Stimulated activated CD4-positive, alpha-beta T cell treated with anti-CD3 and anti-CD28 coated beads, Interleukin-15, amount 100 ng/mL, for 1 hour (primary cell): ENCODE measurements around the gene RERE.

Experiments used
- DNase-seq, 2 donors: peaks; one replicate each; pipeline ENCODE4 v3.0.0-alpha.2; 2020; ENCODE audit warnings: low read depth in 1 of 2, low spot score in 1 of 2

The RERE gene

DNA sequence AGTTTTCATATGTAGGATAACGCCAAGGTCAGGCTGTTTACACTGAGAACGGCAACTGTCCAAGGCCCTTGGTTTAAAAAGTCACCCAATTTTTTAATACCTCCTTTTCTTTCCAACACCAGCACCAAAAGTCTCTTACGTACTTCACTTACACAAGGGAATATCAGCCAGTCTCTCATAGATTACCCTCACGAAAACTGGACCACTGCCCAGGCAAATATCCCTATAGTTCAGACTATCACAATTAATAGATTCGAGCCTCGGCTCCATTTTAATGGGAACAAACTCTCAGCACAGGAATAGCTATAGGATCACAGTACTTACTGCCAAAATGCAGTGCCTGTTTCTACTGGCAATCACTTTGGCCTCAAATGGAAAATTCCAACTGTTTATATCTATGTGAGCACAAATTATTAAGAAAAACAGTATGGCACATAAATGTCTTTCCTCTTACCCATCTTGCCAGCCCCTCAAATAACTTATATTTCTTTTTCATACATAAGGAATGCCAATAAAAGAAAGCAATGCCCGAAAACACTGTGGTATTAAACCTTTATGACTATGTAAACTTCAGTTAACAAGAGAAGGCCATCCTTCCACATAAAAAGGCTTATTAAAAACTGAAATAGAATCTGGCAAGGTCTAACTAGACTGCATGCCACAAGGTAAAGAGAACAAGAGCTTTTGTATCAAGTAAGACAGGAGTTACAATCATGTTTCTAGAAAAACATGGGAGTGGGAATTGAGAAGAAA, 401.7 kb downstream of the RERE start:
- DNase-seq = no peak

- DNase-seq = no peak
These were observed 405.1 kb downstream of the RERE start for GRCh38 chr1:8412183-8412831.

DNA sequence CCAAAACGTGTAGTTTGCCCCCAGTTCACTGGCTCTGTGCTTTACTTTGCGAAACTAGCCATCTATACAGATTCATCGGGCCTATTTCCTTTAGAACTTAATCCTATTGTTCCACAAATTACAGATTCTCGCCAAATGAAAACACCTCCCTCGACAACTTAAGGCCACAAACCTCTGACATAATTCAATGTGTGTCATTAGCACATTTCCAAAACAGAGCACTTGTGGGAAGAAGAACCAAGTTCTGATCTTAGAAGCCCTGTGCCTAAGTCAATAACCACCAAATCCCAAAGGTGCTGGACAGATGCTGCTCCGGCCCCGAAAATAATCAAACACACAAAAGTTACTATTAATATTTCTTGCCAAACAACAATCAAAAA, 405.6 kb downstream of the RERE start:
- DNase-seq = no peak

- no peak for DNase-seq
These were observed 406.6 kb downstream of the RERE start for GRCh38 chr1:8410791-8411190.

- no peak for DNase-seq
These were observed 407.8 kb downstream of the RERE start for GRCh38 chr1:8409606-8410005.

DNA sequence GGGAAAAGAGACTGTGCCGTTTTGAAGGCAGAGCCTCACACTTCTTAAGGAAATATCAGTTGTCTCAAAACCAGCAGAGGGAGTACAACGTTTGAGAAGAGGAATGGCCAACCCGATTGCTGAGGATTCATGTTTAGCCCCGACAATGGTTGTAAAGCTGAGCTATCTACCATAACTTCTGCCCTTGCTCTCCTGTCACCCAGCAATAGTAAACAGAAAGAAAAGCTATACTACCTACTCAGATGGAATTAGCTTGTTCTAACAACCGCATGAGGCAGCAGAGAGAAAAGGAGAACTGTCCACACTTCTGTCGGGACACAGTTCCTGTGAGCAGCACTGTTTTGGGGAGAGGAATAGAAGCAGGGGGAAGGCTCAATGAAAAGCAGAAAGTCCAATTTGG, 408.3 kb downstream of the RERE start:
- DNase-seq = no peak

DNA sequence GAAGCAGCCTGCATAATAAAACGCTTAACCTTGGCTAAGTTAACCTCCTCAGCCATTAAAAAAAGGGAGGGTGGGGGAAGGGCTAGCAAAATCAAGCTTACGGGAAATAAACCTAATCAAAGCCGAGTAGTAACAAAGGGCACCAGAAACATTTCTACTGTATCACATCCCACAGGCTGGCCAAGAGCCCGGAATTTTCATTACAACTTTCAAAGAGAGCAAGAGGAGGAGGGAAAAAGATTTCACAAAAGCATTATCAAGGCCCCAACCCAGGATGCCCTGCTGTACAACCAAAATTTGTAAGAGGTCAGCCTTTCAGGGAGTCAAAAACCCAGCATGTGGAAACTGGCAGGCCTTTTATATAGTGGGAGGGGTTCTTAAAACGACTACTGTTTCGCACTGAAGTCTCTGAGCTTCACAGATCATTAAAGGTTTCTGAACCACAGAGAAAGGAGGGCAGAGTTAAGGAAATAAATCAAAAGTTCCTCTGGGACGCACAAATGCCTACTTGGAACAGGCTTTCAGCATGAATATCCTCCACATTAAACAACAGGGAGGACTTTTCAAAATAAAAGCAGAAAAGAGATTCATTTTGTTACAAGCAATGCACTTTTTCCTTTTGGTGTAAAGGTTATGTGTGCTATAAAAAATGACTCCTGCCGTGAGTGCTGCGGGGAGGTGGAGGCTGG, 409.1 kb downstream of the RERE start:
- no peak for DNase-seq

DNA sequence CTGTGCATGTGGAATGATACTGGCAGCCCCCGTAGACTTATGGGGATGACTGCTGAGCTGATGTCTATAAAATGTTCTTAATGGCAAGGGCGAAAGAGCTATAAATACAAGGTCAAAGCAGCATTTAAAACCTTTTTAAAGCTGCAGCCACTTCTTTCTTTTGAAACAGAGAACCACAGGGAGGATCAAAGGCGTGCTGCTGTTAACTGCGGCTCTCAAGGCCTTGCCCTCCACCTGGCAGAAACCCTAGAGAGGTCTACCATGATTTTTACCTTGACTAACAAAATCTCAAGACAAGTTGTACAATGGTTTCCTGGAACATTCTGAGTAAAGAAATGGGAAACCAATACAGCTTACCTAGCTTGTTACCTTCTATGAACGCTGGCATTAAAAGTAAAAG, 409.8 kb downstream of the RERE start:
- no peak for DNase-seq

GRCh38 chr1:8406960-8407359, 410.5 kb downstream of the RERE start:
- DNase-seq = no peak

DNA sequence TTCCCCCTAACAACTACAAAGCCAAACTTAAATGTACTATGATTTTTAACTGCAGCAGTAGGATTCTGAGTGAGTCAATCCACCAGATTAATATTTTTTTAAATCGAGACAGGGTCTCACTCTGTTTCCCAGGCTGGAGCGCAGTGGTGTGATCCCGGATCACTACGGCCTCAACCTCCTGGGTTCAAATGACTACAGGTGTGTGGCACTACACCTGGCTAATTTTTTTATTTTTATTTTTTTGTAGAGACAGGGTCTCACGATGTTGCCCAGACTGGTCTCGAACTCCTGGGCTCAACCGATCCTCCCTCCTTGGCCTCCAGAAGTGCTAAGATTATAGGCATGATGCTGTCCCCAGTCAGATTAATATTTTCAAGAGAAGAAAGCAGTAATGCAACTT, 411.4 kb downstream of the RERE start:
- DNase-seq = no peak

DNA sequence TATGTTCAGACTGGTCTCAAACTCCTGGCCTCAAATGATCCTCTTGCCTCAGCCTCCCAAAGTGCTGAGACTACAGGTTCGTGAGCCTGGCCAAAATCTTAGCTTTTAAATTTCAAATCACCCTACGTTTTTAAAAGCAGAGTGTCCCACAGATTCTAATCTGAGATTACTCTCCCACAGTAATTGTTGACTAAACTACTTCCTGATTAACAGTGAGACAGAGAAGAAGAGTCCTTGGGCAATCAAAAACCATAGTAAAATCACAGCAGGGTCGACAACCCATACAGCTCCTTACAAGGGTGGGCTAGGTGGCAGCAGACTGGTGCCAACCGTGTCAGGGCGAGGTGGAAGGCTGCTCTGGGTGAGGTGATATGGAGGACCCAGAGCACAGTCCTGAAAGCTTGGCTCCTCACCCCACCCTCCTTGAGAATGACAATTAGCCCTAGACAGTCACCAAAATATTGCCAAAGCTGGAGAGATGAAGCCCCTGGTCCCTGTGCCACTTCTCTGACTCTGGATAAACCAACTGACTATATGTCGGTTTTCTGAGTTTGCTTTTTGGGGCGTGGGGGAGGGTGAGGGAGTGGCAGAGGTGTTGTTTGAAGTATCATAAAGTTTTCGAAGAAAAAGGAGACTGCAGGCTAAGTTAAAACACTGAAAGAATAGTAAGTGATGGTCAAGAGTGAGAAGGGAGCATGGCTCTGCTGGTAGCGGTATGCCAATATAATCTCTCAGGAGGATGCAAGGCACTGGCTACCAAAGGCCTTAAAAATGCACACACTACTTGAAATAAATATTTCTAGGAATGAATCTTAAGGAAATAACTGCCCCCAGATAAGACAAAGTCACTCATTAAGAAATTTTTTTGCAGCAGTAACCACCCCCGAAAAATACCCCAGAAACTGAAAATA, 412.7 kb downstream of the RERE start:
- no peak for DNase-seq

DNA sequence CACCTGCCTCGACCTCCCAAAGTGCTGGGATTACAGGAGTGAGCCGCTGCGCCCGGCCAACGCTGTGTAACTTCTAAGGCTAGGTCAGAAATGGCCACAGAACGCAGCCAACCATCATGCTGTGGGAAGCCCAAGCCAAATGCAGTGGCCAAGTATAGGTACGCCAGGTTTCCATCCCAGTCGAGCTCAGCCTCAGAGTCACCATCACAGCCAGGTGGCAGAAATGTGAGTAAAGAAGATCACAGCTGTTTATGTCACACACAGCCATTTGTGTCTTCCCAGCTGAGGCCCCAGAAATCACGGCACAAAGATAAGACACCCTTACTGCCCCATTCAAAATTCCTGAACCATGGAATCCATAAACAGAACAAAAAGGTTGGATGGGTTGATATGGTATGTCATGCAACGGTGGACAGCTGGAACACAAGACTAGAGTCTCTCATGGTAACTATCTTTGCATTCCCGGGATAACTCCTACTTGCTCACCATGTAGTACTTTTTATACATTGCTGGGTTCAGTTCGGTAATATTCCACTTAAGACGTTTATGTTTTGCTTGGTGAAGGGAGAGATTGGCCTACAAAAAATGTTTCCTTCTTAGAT, 415.2 kb downstream of the RERE start:
- no peak for DNase-seq

DNA sequence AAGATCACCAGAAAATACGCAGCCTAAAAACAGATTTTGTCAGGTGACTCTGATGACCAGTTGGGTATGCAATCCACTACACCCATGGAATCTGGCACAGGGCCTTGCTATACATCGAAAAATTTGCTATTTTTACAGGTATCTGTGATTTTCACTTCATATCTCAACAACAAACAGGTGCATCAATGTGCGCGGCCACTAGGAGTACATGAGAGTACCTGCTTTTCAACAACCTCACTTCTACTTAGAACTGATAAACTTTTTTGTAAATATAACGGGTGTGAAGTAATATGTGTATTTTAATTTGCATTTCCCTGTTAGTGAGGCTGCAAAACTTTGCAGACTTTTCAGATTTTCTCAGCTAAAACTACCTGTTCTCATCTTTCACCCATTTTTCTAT, 418.8 kb downstream of the RERE start:
- no peak for DNase-seq

DNA sequence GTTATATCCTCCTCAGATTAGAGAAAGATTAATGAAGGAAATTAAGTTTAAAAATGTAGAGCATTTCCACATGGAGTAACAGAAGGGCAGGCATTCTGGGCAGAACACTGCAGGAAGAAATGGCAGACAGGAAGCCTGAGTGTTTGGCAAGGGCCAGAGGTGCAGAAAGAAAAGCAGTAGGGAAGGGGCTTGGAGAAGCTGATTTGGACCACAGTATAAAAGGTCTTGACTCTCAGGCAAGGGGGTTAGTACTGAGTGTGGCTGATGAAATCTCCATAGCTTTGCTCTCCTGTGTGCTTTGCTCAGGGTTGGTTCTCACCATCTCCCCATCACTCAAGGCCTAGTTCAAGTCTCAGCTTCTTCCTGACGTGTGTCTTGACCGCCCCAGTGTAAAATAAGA, 419.4 kb downstream of the RERE start:
- no peak for DNase-seq

- no peak for DNase-seq
These were observed 419.9 kb downstream of the RERE start for GRCh38 chr1:8397511-8397910.

GRCh38 chr1:8396786-8397406, 420.5 kb downstream of the RERE start:
- no peak for DNase-seq

- no peak for DNase-seq
These were observed 421.2 kb downstream of the RERE start for GRCh38 chr1:8396083-8396785.

DNA sequence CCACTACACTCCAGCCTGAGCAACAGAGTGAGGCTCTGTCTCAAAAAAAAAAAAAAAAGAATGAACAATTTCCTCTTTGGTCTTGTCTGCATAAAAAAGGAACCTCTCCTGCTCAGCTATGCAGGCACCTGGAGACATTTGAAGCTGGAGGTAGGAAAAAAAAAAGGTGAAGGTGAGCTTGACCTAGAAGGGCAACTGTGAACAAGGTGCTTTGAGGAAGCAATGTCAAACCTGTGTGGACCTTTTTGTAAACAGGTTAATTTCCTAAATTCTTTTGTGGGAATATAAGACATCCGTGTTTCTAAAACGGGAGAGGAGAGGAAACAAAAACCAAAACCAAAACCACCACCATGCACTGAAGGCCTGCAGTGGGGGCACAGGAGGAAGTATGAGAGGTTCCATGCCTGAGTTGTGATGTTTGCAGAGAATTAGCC, 422.0 kb downstream of the RERE start:
- DNase-seq = no peak

GRCh38 chr1:8394456-8395321, 422.8 kb downstream of the RERE start:
- DNase-seq = peak in 1 of 2 donors; percentile 35
